Spleen (tissue), 7 donors: ENCODE measurements around the gene TCTA.

Source experiments
- CTCF ChIP-seq, 11 experiments: fragments of 200-600 bp in 7 of 11; fragments of 450-650 bp in 4 of 11; sonication (generic) in 4 of 11; IDR thresholded peaks in 8 of 11; conservative IDR thresholded peaks in 3 of 11; 1 replicate in 7 of 11; 2 replicates in 4 of 11; pipeline versions ENCODE4 v1.4.0 to v1.8.0; 2016 to 2021; ENCODE audit warnings: antibody characterized with exemption in 11 of 11, inconsistent platforms in 4 of 11, mild to moderate bottlenecking in 1 of 11
- POLR2A ChIP-seq, 3 donors: fragments of 450-650 bp; IDR thresholded peaks; one replicate each; pipeline ENCODE4 v1.5.1; 2017; ENCODE audit warnings: antibody characterized with exemption in 3 of 3, mild to moderate bottlenecking in 1 of 3
- POLR2AphosphoS5 ChIP-seq, 3 donors: sonication (generic); formaldehyde crosslinking; IDR thresholded peaks; one replicate each; pipeline ENCODE4 v1.5.1; 2017; ENCODE audit warnings: antibody characterized with exemption in 3 of 3
- donor health status: DM: no; HTN: no; CAD: no; lungs with moderate emphysema.
- donor health status: DM: no; HTN: no; CAD: no.
- donor health status: DM: no; HTN: no; CAD: no.

- TF ChIP-seq CTCF (IDR thresholded peaks at IDR 0.05 in 8 of 11, conservative IDR thresholded peaks at IDR 0.05 in 3 of 11) (no peak), POLR2A (IDR thresholded peaks at IDR 0.05) (no peak), POLR2AphosphoS5 (IDR thresholded peaks at IDR 0.05) (no peak)
Measured at GRCh38 chr3:49362561-49362960, 49.7 kb upstream of the TCTA start.
